ENCODE data around the gene TPPP3. TPM values are rescaled to one million over a fixed set of nuclear protein-coding genes. Genes with fewer than 3 reads are reported as not detected.
A peak's percentile ranks its signal among the peaks of the same experiment; 100 is the strongest.

TPPP3 gene
- total and polyA plus RNA-seq, 2 donors (not counting 1 experiment from before 2014, with no cell fraction given), result 0.31 TPM; not detected in 1

GRCh38 chr16:67394155-67395104 is 1.1 kb upstream of the TPPP3 start:
- H3K27me3 Mint-ChIP-seq, result peaks cover 32% of the 10 kb centered on the region
- H3K9me3 ChIP-seq (ENCODE audit: control extremely low read depth in 1 of 3, control insufficient read depth in 2 of 3, insufficient read depth in 1 of 3, low read length in 2 of 3), result peaks cover 0 to 18% (median 0%) of the 10 kb centered on the region in 3 donors
- H3K4me3 ChIP-seq (ENCODE audit: control extremely low read depth in 1 of 5, extremely low read depth in 1 of 5, insufficient read depth in 1 of 5, low read depth in 2 of 5, low read length in 4 of 5), result peak overlapping the region in 4 of 5 experiments; percentile 8 to 39 (median 27)
- H3K4me2 ChIP-seq (replicated peaks; ENCODE audit: low read depth, low read length, poor library complexity, severe bottlenecking), result peak overlapping the region; percentile 85
- TF ChIP-seq EZH2 (IDR thresholded peaks at IDR 0.05; ENCODE audit: borderline replicate concordance, insufficient read depth, low read depth, low read length, poor library complexity, severe bottlenecking), result peak; percentile 70
- no peak for TF ChIP-seq CTCF (IDR thresholded peaks at IDR 0.05)
- no peaks in the 10 kb centered on the region for H3K9me3 Mint-ChIP-seq (ENCODE audit: insufficient read depth)
- H3K27ac Mint-ChIP-seq, result peak overlapping the region; percentile 10
- H3K36me3 ChIP-seq (replicated peaks in 1 of 2; ENCODE audit: control extremely low read depth in 1 of 2, control insufficient read depth in 1 of 2, extremely low read depth in 1 of 2, insufficient read depth in 2 of 2, low read length in 1 of 2), result no peaks in the 10 kb centered on the region
- H3K27me3 ChIP-seq (replicated peaks in 1 of 4; ENCODE audit: control extremely low read depth in 1 of 4, control insufficient read depth in 3 of 4, insufficient read depth in 4 of 4, low read length in 3 of 4), result peaks cover 0 to 49% (median 31%) of the 10 kb centered on the region in 4 experiments
- H2AFZ ChIP-seq (ENCODE audit: insufficient read depth, low read depth, low read length, poor library complexity, severe bottlenecking), result peak overlapping the region; percentile 73
- ATAC-seq (ENCODE audit: low read depth) (peak; percentile 12), DNase-seq (peak; percentile 68)
- ChIA-PET POLR2A (interaction anchor here (0.7 kb wide), 1 partner anchor 239 kb away, joined by 3 read pairs; no protein-coding TSS in a partner anchor), CTCF (interaction anchor here (1.0 to 1.2 kb wide), 2 partner anchors 45 to 134 kb away, joined by 3 to 5 read pairs; no protein-coding TSS in a partner anchor)
- H3K4me3 Mint-ChIP-seq, result peak overlapping the region; percentile 85
- H3K4me1 Mint-ChIP-seq, result peaks cover 28% of the 10 kb centered on the region
- H4K20me1 ChIP-seq (ENCODE audit: control insufficient read depth, insufficient read depth, low read length, poor library complexity, severe bottlenecking), result no peaks in the 10 kb centered on the region
- peak overlapping the region; percentile 45 for H3K9ac ChIP-seq (ENCODE audit: low read length)
- WGBS (ENCODE audit: insufficient coverage), result 7% methylated on average over 76 of the region's 88 CpGs
- intact Hi-C loops (cut with micrococcal nuclease), result loop anchor here (2.0 to 10.0 kb wide), 2 partner anchors 22 to 50 kb away; partner anchors contain the start of gene ZDHHC1
- no peak overlapping the region for H3K27ac ChIP-seq (ENCODE audit: low read length in 2 of 2)
- no peaks in the 10 kb centered on the region for H3K79me2 ChIP-seq (ENCODE audit: control insufficient read depth, insufficient read depth, low read length)
- H3K4me1 ChIP-seq (ENCODE audit: control insufficient read depth in 2 of 2, insufficient read depth in 2 of 2, low read length in 2 of 2), result peaks cover 35 to 39% of the 10 kb centered on the region in 2 donors

All from B cell (primary cell).